Right lobe of liver (tissue), 4 donors: ENCODE measurements around the gene CBFA2T2.

Experiments
- POLR2A ChIP-seq: fragments of 450-650 bp; IDR thresholded peaks from one replicate; pipeline ENCODE4 v1.6.1; 2017; ENCODE audit warnings: antibody characterized with exemption, mild to moderate bottlenecking
- TF ChIP-seq, protein P1 (sequence below), 4 donors: fragments of 200-600 bp in 3 of 4; fragments of 450-650 bp in 1 of 4; IDR thresholded peaks; one replicate each; pipeline versions ENCODE4 v1.5.1 to v1.8.0; 2016 to 2022; ENCODE audit warnings: antibody characterized with exemption in 4 of 4, mild to moderate bottlenecking in 2 of 4
- donor health status: DM: no; HTN: no; CAD: no.
- donor health status: DM: no; HTN: no; CAD: no.
- donor health status: DM: no; HTN: yes; CAD: no.

- TF ChIP-seq, protein P1, sequence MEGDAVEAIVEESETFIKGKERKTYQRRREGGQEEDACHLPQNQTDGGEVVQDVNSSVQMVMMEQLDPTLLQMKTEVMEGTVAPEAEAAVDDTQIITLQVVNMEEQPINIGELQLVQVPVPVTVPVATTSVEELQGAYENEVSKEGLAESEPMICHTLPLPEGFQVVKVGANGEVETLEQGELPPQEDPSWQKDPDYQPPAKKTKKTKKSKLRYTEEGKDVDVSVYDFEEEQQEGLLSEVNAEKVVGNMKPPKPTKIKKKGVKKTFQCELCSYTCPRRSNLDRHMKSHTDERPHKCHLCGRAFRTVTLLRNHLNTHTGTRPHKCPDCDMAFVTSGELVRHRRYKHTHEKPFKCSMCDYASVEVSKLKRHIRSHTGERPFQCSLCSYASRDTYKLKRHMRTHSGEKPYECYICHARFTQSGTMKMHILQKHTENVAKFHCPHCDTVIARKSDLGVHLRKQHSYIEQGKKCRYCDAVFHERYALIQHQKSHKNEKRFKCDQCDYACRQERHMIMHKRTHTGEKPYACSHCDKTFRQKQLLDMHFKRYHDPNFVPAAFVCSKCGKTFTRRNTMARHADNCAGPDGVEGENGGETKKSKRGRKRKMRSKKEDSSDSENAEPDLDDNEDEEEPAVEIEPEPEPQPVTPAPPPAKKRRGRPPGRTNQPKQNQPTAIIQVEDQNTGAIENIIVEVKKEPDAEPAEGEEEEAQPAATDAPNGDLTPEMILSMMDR (IDR thresholded peaks at IDR 0.05) = no peak
- no peak for TF ChIP-seq POLR2A
Observed at GRCh38 chr20:33655164-33655563, 165.3 kb downstream of the CBFA2T2 start.
